ENCODE results near the gene PMIS2.
A peak's percentile ranks its signal among the peaks of the same experiment; 100 is the strongest.

The PMIS2 gene

GRCh38 chr19:35585848-35586247, at the start of gene PMIS2:
Gene PMIS2, plus strand, starts transcription at chr19:35586173. Its CDS starts 87 bp downstream, at chr19:35586260.
- no peak within 1 kb of the TSS for H3K27ac Mint-ChIP-seq
- no peak within 1 kb of the TSS for H3K4me3 Mint-ChIP-seq
- no peaks in the 10 kb centered on the region for H3K36me3 Mint-ChIP-seq (ENCODE audit: low read depth)
- H3K9me3 Mint-ChIP-seq: no peaks in the 10 kb centered on the region
- no peaks in the 10 kb centered on the region for H3K4me1 Mint-ChIP-seq (ENCODE audit: low read depth)
- H3K27me3 Mint-ChIP-seq (ENCODE audit: low read depth): peaks cover 8% of the 10 kb centered on the region

- H3K36me3 Mint-ChIP-seq (ENCODE audit: low read depth): peaks cover 2% of the 10 kb centered on the region
- H3K4me3 Mint-ChIP-seq: no peak overlapping the region
- no peak overlapping the region for H3K27ac Mint-ChIP-seq
- H3K27me3 Mint-ChIP-seq (ENCODE audit: low read depth): no peaks in the 10 kb centered on the region
- peaks cover 2% of the 10 kb centered on the region for H3K4me1 Mint-ChIP-seq (ENCODE audit: low read depth)
- no peaks in the 10 kb centered on the region for H3K9me3 Mint-ChIP-seq
Measured at GRCh38 chr19:35539314-35539713, 46.7 kb upstream of the PMIS2 start.

- peaks cover 2% of the 10 kb centered on the region for H3K36me3 Mint-ChIP-seq (ENCODE audit: low read depth)
- no peaks in the 10 kb centered on the region for H3K9me3 Mint-ChIP-seq
- H3K4me1 Mint-ChIP-seq (ENCODE audit: low read depth): peaks cover 6% of the 10 kb centered on the region
- no peak overlapping the region for H3K4me3 Mint-ChIP-seq
- H3K27me3 Mint-ChIP-seq (ENCODE audit: low read depth): no peaks in the 10 kb centered on the region
- H3K27ac Mint-ChIP-seq: no peak overlapping the region
Measured at GRCh38 chr19:35539850-35540249, 46.1 kb upstream of the PMIS2 start.

GRCh38 chr19:35540356-35540927, 45.5 kb upstream of the PMIS2 start:
- no peak overlapping the region for H3K4me3 Mint-ChIP-seq

GRCh38 chr19:35542209-35542608, 43.8 kb upstream of the PMIS2 start:
- Mint-ChIP-seq H3K9me3 (no peaks in the 10 kb centered on the region), H3K27me3 (ENCODE audit: low read depth) (no peaks in the 10 kb centered on the region), H3K4me3 (no peak overlapping the region), H3K36me3 (ENCODE audit: low read depth) (peaks cover 7% of the 10 kb centered on the region), H3K27ac (no peak overlapping the region), H3K4me1 (ENCODE audit: low read depth) (peaks cover 17% of the 10 kb centered on the region)

More at GRCh38 chr19:35540356-35540927, 45.5 kb upstream of the PMIS2 start:
- Mint-ChIP-seq H3K36me3 (ENCODE audit: low read depth) (peaks cover 2% of the 10 kb centered on the region), H3K4me1 (ENCODE audit: low read depth) (peaks cover 7% of the 10 kb centered on the region), H3K9me3 (no peaks in the 10 kb centered on the region), H3K27ac (no peak overlapping the region), H3K27me3 (ENCODE audit: low read depth) (no peaks in the 10 kb centered on the region)

- Mint-ChIP-seq H3K27ac (no peak overlapping the region), H3K27me3 (ENCODE audit: low read depth) (no peaks in the 10 kb centered on the region), H3K36me3 (ENCODE audit: low read depth) (peaks cover 10% of the 10 kb centered on the region), H3K4me1 (ENCODE audit: low read depth) (peaks cover 19% of the 10 kb centered on the region), H3K4me3 (no peak overlapping the region), H3K9me3 (no peaks in the 10 kb centered on the region)
Measured at GRCh38 chr19:35543280-35544109, 42.5 kb upstream of the PMIS2 start.

- H3K36me3 Mint-ChIP-seq (ENCODE audit: low read depth): peaks cover 10% of the 10 kb centered on the region
- peak overlapping the region; percentile 85 for H3K4me3 Mint-ChIP-seq
- H3K27me3 Mint-ChIP-seq (ENCODE audit: low read depth): no peaks in the 10 kb centered on the region
- H3K9me3 Mint-ChIP-seq: no peaks in the 10 kb centered on the region
- peaks cover 22% of the 10 kb centered on the region for H3K4me1 Mint-ChIP-seq (ENCODE audit: low read depth)
- no peak overlapping the region for H3K27ac Mint-ChIP-seq
Measured at GRCh38 chr19:35544110-35544802, 41.7 kb upstream of the PMIS2 start.

GRCh38 chr19:35545001-35545854, 40.7 kb upstream of the PMIS2 start, which contains the start of gene TMEM147:
Gene TMEM147, plus strand, starts transcription at chr19:35545626. Its CDS starts 114 bp downstream, at chr19:35545740.
- H3K27ac Mint-ChIP-seq: peak within 1 kb of the TSS; percentile 88
- H3K9me3 Mint-ChIP-seq: no peaks in the 10 kb centered on the region
- H3K36me3 Mint-ChIP-seq (ENCODE audit: low read depth): peaks cover 9% of the 10 kb centered on the region
- no peaks in the 10 kb centered on the region for H3K27me3 Mint-ChIP-seq (ENCODE audit: low read depth)
- H3K4me3 Mint-ChIP-seq: peak within 1 kb of the TSS; percentile 92
- peaks cover 22% of the 10 kb centered on the region for H3K4me1 Mint-ChIP-seq (ENCODE audit: low read depth)

- Mint-ChIP-seq H3K9me3 (no peaks in the 10 kb centered on the region), H3K4me3 (peak overlapping the region; percentile 92), H3K27ac (peak overlapping the region; percentile 88), H3K27me3 (ENCODE audit: low read depth) (no peaks in the 10 kb centered on the region), H3K4me1 (ENCODE audit: low read depth) (peaks cover 22% of the 10 kb centered on the region), H3K36me3 (ENCODE audit: low read depth) (peaks cover 7% of the 10 kb centered on the region)
Measured at GRCh38 chr19:35545855-35546381, 40.1 kb upstream of the PMIS2 start.

- Mint-ChIP-seq H3K27ac (peak overlapping the region; percentile 88), H3K9me3 (no peaks in the 10 kb centered on the region), H3K4me3 (peak overlapping the region; percentile 92), H3K36me3 (ENCODE audit: low read depth) (peaks cover 7% of the 10 kb centered on the region), H3K27me3 (ENCODE audit: low read depth) (no peaks in the 10 kb centered on the region), H3K4me1 (ENCODE audit: low read depth) (peaks cover 22% of the 10 kb centered on the region)
Measured at GRCh38 chr19:35546532-35546931, 39.4 kb upstream of the PMIS2 start.

- H3K36me3 Mint-ChIP-seq (ENCODE audit: low read depth): peaks cover 7% of the 10 kb centered on the region
- H3K4me3 Mint-ChIP-seq: no peak overlapping the region
- no peak overlapping the region for H3K27ac Mint-ChIP-seq
- H3K4me1 Mint-ChIP-seq (ENCODE audit: low read depth): peaks cover 21% of the 10 kb centered on the region
- H3K9me3 Mint-ChIP-seq: no peaks in the 10 kb centered on the region
- H3K27me3 Mint-ChIP-seq (ENCODE audit: low read depth): no peaks in the 10 kb centered on the region
Measured at GRCh38 chr19:35549174-35549788, 36.7 kb upstream of the PMIS2 start.

- Mint-ChIP-seq H3K4me3 (no peak overlapping the region), H3K36me3 (ENCODE audit: low read depth) (peaks cover 7% of the 10 kb centered on the region), H3K4me1 (ENCODE audit: low read depth) (peaks cover 16% of the 10 kb centered on the region), H3K27ac (no peak overlapping the region), H3K9me3 (no peaks in the 10 kb centered on the region), H3K27me3 (ENCODE audit: low read depth) (no peaks in the 10 kb centered on the region)
Measured at GRCh38 chr19:35549879-35550523, 36.0 kb upstream of the PMIS2 start.

Measured in T-helper 1 cell treated with Interleukin-12 subunit alpha and Interleukin-12 subunit beta and Interleukin-4 antibody, amounts not matched to agents 30 μg/mL and 1 μg/mL, for 36 hours (primary cell).